IPS-NIHi11 (cell line): Measurements from ENCODE around the gene PPP1R14D.
A peak's percentile ranks its signal among the peaks of the same experiment; 100 is the strongest.

Experiments used
- DNase-seq: peaks from one replicate; pipeline ENCODE4 v3.0.0; 2012; ENCODE audit warnings: mixed read lengths, low spot score

The PPP1R14D gene

DNA sequence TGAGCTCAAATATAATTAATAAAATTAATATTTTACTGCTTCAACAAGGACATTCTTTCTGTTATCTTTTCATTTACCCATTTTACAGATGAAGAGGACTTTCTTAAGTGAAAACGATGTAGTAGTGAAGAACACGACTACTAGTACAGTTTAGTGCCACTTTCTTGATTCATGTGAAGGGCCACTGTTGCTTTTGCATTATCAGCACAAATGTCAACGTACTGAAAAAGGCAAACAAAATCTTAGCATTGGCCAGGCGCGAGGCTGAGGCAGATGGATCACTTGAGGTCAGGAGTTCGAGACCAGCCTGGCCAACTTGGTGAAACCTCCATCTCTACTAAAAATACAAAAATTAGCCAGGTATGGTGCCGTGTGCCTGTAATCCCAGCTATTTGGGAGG is 9.5 kb downstream of the PPP1R14D start:
- no peak for DNase-seq

DNA sequence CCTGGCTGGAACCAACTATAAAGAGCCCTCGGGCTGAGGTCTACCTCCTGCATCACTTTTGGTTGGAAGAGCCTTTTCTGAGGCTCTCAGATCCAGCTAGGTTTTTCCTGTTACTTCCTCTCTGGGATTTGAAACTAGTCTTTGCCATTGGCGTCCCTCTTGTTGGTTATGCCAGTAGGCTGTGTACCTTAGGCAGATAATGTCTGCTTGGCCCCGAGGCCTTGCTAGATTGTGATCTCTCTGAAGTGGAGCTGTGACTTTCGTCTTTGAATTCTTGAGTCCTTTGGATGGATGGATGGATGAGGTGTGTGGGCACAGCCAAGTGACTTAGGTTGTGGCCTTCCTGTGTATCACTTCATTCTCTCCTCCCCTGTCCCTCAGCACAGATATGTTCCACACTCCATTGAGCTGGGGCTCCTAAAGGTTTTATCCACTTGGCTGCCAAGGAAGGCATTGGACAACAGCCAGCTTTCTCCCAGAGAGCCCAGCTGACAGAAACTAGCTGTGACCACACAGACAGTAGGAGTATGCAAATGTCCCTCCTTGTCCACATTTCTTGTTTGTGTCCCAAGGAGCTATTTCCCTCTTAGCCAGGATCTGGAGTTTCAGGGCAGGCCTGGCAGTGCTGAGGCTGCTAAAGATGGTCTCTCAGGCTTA is 13.3 kb downstream of the PPP1R14D start:
- no peak for DNase-seq

DNA sequence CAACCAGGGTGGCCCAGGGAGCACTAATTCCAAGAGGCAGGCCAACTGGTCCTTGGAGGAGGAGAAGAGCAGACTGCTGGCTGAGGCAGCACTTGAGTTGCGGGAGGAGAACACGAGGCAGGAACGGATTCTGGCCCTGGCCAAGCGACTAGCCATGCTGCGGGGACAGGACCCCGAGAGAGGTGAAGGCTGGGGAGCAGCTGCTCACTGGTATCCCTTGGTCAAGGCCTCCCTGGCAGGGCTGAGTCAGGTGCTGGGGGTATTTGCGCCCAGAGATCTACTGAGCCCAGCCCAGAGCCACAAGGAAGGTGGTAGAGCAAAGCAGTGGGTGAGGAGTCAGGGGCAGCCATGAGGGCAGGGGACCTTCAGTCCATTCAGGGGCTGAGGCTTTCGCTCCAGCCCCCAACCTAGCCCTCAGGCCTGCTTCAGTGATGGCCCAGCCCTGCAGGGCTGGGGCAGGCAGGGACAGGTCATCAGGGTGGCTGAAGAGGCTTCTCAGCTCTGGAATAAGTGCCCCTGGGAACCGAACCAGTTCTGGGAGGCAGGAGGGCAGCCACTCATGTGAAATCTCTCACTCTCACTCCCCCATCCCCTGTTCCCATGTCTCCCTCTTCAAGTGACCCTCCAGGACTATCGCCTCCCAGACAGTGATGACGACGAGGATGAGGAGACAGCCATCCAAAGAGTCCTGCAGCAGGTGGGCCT is 15.6 kb downstream of the PPP1R14D start:
- DNase-seq = no peak

DNA sequence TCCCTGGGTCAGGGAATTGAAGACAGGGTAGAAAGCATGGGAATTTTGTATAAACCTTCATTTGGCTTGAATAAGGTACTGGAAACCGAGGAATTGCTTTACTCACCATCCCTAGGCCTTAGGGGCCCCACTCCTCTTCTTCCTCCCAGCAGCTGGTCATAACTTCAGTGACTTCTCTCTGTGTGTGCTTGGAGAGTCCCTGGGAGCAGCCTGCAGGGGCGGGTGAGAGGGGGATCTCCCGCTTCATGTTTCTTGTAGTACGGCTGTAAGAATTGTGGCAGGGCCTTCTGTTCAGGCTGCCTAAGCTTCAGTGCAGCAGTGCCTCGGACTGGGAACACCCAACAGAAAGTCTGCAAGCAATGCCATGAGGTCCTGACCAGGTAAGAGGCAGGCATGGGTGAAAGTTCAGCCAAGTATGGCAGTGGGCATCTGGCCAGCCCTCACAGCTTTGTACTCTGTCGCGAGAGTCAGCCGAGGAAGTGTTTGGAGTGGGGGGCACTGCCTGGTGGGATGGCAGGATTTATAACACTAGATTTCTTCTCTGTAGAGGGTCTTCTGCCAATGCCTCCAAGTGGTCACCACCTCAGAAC is 19.6 kb downstream of the PPP1R14D start:
- no peak for DNase-seq

DNA sequence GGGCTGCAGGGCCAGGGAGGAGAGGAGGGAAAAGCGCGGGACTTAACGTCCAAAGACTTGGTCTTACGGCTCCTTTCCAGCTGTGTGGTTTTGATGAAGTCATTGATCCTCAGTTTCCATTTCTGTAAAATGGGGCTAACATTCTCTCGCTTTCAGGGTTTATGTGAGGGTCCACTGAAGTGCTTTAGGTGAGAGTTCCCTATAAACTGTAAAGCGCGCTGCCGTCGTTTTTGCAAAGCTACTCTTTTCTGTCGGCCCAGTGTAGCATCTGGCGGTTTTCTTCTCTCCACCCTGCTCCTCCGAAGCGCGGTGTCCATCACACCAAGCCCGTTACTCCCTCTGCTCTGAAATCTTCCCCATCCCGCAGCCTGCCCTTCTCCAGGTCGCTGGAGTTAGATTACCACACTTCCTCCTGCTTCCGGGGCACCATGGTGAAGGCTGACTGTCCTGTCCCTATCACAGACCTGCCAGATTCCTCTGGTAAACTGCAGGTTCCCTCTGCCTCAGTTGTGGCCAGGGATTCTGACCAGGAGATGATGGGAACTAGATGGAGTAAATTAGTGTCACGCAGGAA is 20.5 kb downstream of the PPP1R14D start:
- DNase-seq = no peak

DNA sequence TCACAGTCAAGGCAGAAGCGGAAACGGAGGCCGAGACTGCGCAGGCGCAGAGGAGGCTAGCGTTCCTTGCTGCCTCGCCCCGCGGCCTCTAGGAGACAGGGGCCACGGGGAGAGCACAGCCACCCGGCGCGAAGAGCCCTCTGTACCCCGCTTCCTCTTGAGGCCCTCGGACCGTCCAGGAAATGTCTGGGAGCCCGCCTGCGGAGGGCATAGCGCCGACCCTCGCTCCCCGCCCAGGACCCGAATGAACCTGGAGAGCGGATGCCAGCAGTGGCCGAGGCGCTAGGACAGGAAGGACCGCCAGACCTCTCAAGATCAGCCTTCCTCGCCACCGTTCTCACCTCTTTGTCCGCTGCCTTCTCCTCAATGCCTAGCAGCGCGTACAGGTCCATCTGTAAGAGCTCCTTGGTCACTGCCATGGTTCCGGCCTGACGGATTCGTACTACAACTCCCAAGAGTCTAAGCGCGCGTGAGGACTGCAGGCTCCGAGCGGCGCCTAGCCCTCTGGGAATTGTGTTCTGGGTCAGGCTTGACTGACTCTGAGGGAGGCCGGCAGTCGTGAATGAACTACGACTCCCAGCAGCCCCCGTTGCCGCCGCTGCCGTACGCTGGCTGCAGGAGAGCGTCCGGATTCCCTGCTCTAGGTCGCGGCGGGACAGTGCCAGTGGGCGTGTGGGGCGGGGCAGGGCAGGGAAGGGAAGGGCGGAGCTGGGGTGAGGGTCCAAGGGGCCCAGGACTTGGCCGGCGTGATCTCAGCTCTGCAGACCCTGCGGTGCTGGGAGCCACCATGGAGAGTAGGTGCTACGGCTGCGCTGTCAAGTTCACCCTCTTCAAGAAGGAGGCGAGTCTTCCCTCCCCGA is 21.2 kb downstream of the PPP1R14D start, which contains the start of the genes DNAJC17 and ZFYVE19:
DNAJC17 (minus strand) TSS at position 446 of the 860 bp plus-strand sequence; CDS start at position 419, 27 bp downstream.
ZFYVE19 (plus strand) TSS at position 62 of the 860 bp plus-strand sequence; CDS start at position 563, 501 bp downstream.
- DNase-seq = peak; percentile 93

DNA sequence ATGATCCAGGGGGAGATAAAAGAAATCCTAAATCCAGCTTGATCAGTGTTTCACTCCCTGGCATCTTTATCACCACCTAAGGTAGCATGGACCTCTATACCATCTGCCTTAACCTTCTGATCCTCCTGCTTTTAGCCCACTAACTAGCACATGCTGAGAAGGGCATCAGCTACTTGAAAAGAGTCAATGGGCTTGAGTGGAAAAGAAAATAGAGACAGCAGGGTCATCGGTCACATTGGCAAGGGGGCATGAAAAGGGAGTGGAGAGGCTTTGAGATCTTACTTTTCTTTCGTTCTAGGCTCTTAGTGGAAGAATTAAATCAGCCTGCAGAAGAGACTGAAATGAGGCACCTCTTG is 21.9 kb downstream of the PPP1R14D start:
- DNase-seq = no peak

DNA sequence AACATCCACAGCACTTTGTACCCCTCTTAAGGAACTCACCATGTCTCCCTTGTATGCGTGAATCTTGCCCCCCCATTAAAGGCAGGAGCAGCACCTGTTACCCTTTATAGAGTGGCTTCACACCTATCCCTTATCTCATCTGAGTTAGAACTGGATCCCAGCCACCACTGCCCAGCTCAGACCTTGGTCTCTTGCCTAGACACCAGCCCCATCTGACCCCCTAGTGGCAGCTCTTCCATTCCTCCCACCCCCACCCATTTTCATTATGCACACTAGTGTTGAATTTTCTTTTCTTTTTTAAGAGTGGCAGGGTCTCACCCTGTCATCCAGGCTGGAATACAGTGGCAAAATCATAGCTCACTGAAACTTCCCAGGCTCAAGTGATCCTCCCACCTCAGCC is 24.8 kb downstream of the PPP1R14D start:
- no peak for DNase-seq

DNA sequence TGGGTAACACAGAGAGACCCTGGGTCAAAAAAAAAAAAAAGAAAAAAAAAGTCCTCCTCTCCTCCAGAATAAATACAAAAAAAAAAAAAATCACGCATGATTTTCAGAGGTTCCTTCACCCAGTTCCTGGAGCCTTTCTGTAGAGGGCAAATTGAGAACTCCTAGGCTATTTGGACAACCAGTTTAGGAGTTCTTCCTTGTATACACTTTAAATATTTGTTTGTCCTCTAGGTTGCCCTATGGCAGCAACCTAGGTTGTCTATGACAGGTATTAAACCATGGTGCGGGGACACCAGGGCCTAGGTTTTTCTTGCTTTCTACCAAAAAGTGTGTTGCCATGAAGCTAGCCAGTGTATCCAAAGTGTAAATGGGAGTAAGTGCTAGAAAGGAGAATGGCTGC is 25.4 kb downstream of the PPP1R14D start:
- DNase-seq = no peak

DNA sequence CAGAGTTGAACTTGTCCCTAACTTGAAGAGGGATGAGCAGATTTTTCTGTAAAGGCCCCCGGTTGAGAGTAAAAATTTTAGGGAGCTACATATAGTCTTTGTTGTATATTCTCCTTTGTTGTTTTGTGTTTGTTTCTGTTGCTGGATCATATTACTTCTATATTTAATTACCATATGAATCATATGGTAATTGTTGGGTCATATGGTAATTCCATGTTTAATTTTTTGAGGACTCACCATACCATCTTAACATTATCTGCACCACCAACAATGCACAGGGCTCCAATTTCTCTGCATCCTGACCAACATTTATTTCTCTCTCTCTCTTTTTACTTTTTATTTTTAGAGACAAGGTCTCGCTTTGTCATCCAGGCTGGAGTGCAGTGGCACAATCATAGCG is 29.0 kb downstream of the PPP1R14D start:
- DNase-seq = no peak

DNA sequence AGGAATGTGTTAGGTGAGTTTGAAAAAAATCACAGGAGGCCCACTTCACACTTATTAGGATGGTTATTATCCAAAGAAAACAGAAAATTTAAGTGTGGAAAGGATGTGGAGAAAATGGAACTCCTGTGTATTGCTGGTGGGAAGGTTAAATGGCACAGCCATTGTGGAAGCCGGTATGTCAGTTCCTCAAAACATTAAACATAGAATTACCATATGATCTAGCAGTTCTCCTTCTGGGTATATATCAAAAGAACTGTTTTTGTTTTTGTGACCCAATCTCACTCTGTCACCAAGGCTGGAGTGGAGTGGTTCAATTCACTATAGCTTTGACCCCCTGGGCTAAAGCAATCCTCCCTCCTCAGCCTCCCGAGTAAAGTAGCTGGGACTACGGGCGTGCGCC is 32.0 kb downstream of the PPP1R14D start:
- DNase-seq = no peak

DNA sequence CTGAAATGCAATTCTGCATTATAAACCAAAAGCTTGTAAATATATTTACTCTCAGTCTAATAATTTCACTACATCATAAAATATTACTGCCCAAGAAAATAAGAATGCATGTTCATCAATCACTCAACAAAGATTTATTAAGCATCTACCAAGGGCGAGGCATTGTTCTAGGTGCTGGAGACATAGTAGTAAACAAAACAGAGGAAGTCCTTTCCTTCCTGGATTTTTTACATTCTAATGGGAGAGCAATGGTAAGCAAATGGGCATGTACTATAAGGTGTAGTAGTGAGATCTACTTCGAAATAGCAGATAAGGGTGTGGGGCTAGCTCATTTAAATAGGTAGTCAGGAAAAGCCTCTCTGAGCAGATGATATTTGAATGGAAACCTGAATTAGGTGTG is 32.5 kb downstream of the PPP1R14D start:
- DNase-seq = no peak

DNA sequence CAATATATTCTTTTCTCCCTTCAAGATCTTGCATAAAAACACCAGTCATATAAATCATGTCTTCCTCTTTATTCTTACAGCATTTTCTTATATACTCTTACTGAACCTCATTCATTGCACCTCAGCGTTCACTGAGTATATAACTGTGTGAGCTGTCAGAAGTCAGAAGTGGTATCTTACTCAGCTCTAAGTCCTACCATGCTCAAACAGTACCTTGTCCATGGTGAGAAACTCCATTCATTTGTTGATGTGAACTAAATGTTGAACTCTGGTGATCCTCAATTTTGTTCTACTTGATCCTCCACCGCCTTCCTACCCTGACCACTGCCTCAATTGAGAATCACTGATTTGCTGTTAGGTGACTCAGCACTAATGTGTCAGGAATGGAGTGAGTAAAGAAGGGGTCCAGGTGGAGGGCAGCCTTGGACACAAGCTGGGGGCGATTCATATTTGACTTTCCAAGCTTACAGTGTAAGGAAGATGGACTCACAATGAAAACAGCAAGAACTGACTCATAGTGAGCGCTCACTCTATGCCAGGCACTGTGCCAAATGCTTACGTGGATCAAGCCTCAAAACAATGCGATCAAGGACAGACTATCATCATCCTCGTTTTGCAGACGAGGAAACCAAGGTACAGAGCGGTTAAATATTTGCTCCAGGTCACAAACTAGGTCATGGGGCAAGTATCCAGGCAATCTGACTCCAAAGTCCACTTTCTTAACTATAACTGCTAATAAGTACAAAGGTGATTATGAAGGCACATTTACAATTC is 35.1 kb downstream of the PPP1R14D start:
- no peak for DNase-seq

DNA sequence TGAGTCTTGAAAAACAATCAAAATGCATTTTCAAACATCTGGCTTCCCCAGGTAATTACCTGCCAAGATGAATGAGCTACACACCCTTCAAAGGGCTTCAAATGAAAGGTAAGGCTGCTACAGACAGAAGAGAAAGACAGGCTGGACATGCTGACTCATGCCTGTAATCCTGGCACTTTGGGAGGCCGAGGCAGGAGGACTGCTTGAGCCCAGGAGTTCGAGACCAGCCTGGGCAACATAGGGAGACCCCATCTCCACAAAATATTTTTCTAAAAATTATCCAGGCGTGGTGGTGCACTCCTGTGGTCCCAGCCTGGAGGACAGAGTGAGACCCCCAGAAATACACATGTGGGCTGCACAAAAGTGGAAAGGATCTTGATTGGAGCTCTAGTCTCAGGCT is 36.1 kb downstream of the PPP1R14D start:
- DNase-seq = no peak

DNA sequence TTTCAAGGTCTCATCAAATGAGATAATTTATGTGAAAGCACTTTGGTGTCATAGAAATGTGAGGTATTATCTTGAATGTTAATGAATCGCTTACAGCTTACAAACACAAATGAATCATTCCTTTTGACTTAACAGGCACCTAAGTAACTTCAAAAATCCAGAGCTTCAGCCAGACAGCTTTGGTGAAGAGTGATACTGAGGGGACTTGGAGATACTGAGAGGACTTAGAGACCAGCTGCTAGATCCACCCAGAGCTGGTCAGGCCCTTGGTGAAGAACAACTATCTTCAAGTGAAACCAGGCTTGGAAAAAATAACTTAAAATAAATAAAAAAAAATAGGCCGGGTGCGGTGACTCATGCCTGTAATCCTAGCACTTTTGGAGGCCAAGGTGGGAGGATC is 37.8 kb downstream of the PPP1R14D start:
- no peak for DNase-seq

DNA sequence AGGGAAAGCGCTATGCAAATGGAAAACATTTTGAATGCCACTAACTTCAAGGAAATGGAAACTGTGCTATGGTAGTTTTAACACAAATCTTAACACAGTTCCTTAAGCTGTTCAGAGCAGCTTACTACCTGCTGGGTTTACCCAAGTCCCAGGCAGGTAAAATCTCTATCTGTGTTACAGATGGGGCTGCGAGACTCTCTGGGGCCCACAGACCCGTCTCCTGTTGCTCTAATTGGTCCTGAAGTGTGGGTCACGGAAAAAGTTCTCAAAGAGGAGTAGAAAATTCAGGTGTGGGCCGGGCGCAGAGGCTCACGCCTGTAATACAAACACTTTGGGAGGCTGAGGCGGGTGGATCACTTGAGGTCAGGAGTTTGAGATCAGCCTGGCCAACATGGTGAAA is 38.5 kb downstream of the PPP1R14D start:
- no peak for DNase-seq

DNA sequence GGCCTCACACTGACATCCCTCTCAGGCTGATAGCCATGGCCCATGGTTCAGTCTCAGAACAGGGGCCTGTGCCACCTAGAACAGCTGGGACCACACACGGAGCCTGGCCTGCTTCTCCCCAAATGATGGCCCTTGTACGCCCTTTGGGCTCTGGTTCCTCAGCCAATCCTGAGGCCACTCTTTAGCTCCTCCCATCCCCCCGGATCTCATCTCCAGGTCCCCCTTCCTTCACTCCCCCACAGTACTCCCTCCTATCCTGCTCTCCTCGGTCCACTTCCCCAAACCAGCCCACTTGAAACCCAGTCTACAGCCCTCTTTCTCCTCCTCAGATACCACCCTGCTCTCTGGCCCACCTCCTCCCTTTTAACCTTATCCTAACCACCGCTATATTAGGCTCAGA is 39.4 kb downstream of the PPP1R14D start:
- no peak for DNase-seq

DNA sequence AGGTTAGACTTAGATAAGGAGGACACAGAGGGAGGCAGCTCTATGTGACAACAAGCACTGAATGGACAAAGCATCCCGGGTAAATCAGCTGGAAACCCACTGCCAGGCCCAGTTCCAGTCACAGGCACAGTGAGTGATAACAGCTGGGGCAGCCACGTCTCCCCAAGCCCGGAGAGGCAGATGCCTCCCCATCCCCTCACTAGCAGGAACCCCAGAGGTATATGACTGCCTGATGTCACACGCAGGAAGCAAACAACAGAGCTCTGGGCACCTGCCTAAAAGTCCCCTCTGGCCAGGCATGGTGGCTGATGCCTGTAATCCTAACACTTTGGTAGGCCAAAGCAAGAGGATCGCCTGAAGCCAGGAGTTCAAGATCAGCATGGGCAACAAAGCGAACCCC is 40.5 kb downstream of the PPP1R14D start:
- DNase-seq = no peak

DNA sequence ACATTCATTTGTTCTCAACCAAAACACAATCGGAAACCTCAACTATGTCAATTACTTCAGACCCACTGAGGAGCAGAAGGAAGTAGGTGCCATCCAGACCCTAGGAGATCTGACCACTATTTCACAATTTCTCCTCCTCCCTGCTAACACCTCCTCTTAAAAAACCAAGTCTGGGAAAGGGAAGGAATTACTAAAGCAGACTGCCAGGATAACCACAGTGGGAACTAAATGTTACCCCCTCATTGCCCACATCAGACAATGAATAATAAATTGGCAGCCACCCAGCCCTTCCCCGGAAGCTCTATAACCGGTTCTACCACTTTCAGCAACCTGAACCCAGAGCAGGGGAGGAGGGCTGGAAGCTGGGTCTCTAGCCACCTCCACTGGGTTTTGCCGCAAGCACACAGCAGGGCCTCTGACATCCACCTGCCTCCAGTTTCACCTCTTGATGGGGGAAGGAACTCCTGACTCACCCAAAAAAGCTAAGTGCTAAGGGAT is 41.1 kb downstream of the PPP1R14D start:
- DNase-seq = peak; percentile 76

DNA sequence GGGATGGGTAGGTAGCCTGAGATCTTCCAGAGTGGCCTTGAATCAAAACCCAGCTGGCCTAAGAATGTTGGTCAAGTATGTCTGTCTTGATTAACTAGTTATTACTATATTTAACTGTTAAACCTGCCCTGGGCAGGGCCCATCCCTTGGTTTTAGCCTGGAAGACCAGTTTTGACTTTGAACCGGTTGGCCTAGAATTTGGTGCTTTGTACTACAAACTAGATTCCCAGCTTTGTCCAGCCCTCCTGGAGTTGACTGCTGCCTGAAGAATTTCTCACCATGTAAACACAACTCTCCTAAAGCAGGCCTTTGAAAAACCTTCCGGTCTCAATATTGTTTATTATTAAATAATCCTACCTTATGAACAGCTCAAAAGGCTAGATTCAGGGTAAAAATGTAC is 42.7 kb downstream of the PPP1R14D start:
- no peak for DNase-seq

DNA sequence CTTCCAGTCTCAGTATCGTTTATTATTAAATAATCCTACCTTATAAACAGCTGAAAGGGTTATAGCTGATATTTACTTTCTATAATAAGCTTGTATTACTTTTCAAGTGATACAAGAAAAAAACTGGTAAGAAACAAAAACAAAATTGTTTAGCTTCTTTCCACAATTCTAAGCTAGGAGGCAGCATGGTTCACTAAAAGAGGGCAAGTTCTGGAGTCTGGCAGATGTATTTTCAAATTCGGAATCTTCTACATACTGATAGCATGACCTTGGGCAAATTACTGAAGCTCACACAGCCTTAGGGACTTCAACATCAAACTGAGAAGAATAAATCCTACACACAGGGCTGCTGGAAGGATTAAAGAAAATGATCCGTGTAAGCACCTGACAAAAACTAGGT is 43.3 kb downstream of the PPP1R14D start:
- no peak for DNase-seq
